ENCODE results near the gene RBM4B. TPM values are rescaled to one million over a fixed set of nuclear protein-coding genes. Genes with fewer than 3 reads are reported as not detected.

The RBM4B gene
- total and polyA plus RNA-seq, 2 of the 4 experiments (the other 2 are of a cell fraction) = 23.1 to 26.7 TPM

DNA sequence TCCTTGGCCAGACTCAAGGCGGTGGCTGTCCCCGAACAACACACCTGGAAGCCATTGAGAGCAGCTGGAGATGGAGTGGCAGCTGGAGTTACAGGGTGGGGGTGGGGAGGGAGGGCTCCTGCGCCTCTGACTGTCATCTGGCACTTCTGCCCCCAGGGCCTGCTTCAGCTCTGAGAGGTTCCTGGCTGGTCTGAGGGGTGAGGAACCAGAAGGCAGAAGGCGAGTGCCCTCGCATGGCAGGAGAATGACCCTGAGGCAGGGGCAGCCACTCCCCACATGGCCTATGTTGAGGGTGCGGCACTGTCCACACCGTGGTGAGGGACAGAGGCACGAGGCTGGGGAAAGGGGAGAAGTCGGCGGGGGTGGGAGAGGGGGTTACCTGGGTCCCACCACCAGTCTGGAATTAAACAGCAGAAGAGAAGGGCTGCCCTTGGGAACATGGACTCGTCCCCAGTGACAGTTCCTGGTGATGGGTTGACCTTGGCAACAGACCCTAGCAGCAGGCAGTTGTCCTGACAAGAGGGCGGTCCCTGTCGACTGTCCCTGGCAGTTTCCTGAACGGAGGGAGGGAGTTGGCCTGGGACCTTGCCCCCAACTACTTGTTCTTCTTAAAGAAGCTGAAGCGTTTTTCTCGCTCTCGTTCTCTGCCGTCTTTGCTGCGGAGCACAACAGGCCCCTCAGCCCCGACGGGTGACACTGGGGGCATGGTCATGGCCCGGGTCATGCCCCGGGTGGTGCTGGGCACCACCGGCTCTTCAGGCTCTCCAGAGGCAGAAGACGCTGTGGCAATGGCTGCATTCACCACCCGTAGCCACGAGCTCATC is 7.8 kb upstream of the RBM4B start (continued):
- TF ChIP-seq CEBPB (IDR thresholded peaks at IDR 0.05; ENCODE audit: low read depth, low read length) = no peak

- CTCF ChIA-PET = no interaction called here
- Histone ChIP-seq H4K20me1 (ENCODE audit: insufficient read depth, low read length) (no peaks in the 10 kb centered on the region; the same call in 1 of the 2 replicates), H3K79me1 (ENCODE audit: low read depth in 1 of 2, low read length in 2 of 2) (no peaks in the 10 kb centered on the region), H3K56ac (ENCODE audit: extremely low read depth, insufficient read depth, low read length) (no peak overlapping the region), H3K4me1 (ENCODE audit: control insufficient read depth, insufficient read depth, low read length) (no peaks in the 10 kb centered on the region), H4K91ac (ENCODE audit: insufficient read depth, low read depth, low read length) (no peak overlapping the region), H4K5ac (ENCODE audit: low read depth, low read length) (no peak overlapping the region), H2AK9ac (replicated peaks; ENCODE audit: low read depth, low read length, poor library complexity) (no peak overlapping the region), H2BK20ac (ENCODE audit: low read depth, low read length) (no peak overlapping the region), H3K27ac (ENCODE audit: insufficient read depth, low read length) (no peak overlapping the region), H3K14ac (replicated peaks; ENCODE audit: low read depth, low read length) (no peak overlapping the region), H4K8ac (ENCODE audit: low read depth in 2 of 2, low read length in 2 of 2) (no peak overlapping the region), H3K27me3 (ENCODE audit: control insufficient read depth, insufficient read depth, low read length) (no peaks in the 10 kb centered on the region), H2AFZ (replicated peaks; ENCODE audit: low read length, poor library complexity) (no peak overlapping the region), H2BK120ac (ENCODE audit: low read depth, low read length) (no peak overlapping the region), H3K4ac (ENCODE audit: low read depth, low read length) (no peak overlapping the region), H3K23ac (ENCODE audit: low read depth, low read length) (no peak overlapping the region), H2AK5ac (ENCODE audit: low read depth, low read length) (no peak overlapping the region), H3K18ac (ENCODE audit: low read depth, low read length) (no peak overlapping the region), H3K36me3 (ENCODE audit: control insufficient read depth, insufficient read depth, low read length) (0 out of 2 replicates have a peak, but pooled peaks cover 1% of the 10 kb centered on the region), H2BK5ac (ENCODE audit: low read depth, low read length, poor library complexity, severe bottlenecking) (no peak overlapping the region), H3K9me1 (ENCODE audit: insufficient read depth, low read length) (no peaks in the 10 kb centered on the region), H3K9ac (ENCODE audit: low read depth, low read length) (no peak overlapping the region), H3K4me2 (ENCODE audit: low read depth, low read length) (no peak overlapping the region), H3K9me3 (ENCODE audit: control insufficient read depth, insufficient read depth, low read length) (no peaks in the 10 kb centered on the region), H2BK15ac (ENCODE audit: low read depth, low read length) (no peak overlapping the region), H3K4me3 (ENCODE audit: insufficient read depth, low read depth, low read length) (no peak overlapping the region)
- in situ Hi-C loops (cut with MboI; ENCODE audit: low sequenced_read_pairs) = loop anchor here (10.0 kb wide), 1 partner anchor 280 kb away; no protein-coding TSS in a partner anchor
- dilution Hi-C loops (cut with HindIII; ENCODE audit: low sequenced_read_pairs, unreplicated experiment) = no loop called here
- no TSS peak for BruUV-seq (replicated peaks)
- POLR2A ChIA-PET (ENCODE audit: unreplicated experiment) = no interaction called here
- DNase-seq = no peak
- no peak for ATAC-seq (ENCODE audit: low read depth)
- intact Hi-C loops (cut with micrococcal nuclease) = no loop called here
- 60% methylated on average over 1 of the region's 2 CpGs; no CpG with 5 or more reads in 1 of the 2 experiments for WGBS, 2 experiments (ENCODE audit: extremely low coverage in 2 of 2, insufficient read length in 1 of 2)
- TF ChIP-seq MAZ (IDR thresholded peaks at IDR 0.05; ENCODE audit: borderline replicate concordance, low read depth, low read length) = no peak
- TF ChIP-seq POLR2A (IDR thresholded peaks at IDR 0.05; ENCODE audit: low read depth, low read length) = no peak
- TF ChIP-seq CHD1 (IDR thresholded peaks at IDR 0.05; ENCODE audit: low read depth, low read length) = no peak
- no peak for TF ChIP-seq USF2 (IDR thresholded peaks at IDR 0.05; ENCODE audit: low read depth, low read length)
- TF ChIP-seq RCOR1 (IDR thresholded peaks at IDR 0.05; ENCODE audit: insufficient replicate concordance, low read length) = no peak
- no peak for TF ChIP-seq NFE2L2 (IDR thresholded peaks at IDR 0.05; ENCODE audit: low read depth, low read length)
- TF ChIP-seq RAD21 (IDR thresholded peaks at IDR 0.05; ENCODE audit: low read length) = no peak
- TF ChIP-seq CEBPB (IDR thresholded peaks at IDR 0.05; ENCODE audit: low read depth, low read length) = no peak
- TF ChIP-seq MAFK (IDR thresholded peaks at IDR 0.05; ENCODE audit: low read depth, low read length) = no peak
- no peak for TF ChIP-seq ELK1 (IDR thresholded peaks at IDR 0.05; ENCODE audit: borderline replicate concordance, low read depth, low read length)
- TF ChIP-seq MXI1 (IDR thresholded peaks at IDR 0.05; ENCODE audit: borderline replicate concordance, low read depth, low read length) = no peak
- no peak for TF ChIP-seq RFX5 (IDR thresholded peaks at IDR 0.05; ENCODE audit: low read depth, low read length)
- no peak for TF ChIP-seq SMC3 (IDR thresholded peaks at IDR 0.05; ENCODE audit: low read depth, low read length)
- no peak for TF ChIP-seq BHLHE40 (IDR thresholded peaks at IDR 0.05; ENCODE audit: low read depth, low read length)
Observed at GRCh38 chr11:66684635-66685034, 6.9 kb upstream of the RBM4B start.
